Testis (tissue), 3 donors: ENCODE data around the gene EFHD1. TPM values are rescaled to one million over a fixed set of nuclear protein-coding genes. Genes with fewer than 3 reads are reported as not detected.
"Not testable (repeated sequence)": the region's sequence is repeated elsewhere in the genome, so short reads cannot be mapped to it uniquely, and the experiment has no call there.

Source experiments
- DNase-seq: peaks from one replicate; pipeline ENCODE4 v3.0.0-alpha.2; 2019
- H3K27ac ChIP-seq, 2 donors: fragments of 200-600 bp; sonication (generic); one replicate each; pipeline ENCODE4 v1.5.1; 2019
- H3K27me3 ChIP-seq: fragments of 200-600 bp; sonication (generic); one replicate; pipeline ENCODE4 v1.5.1; 2019
- H3K36me3 ChIP-seq: fragments of 200-600 bp; sonication (generic); one replicate; pipeline ENCODE4 v1.5.1; 2017; ENCODE audit warnings: low read depth; ENCODE audit errors: missing control alignments
- H3K4me1 ChIP-seq: fragments of 200-600 bp; sonication (generic); one replicate; pipeline ENCODE4 v1.5.1; 2019
- H3K4me3 ChIP-seq, 2 donors: fragments of 200-600 bp; sonication (generic); one replicate each; pipeline ENCODE4 v1.5.1; 2017 to 2019
- H3K9me3 ChIP-seq: fragments of 200-600 bp; sonication (generic); one replicate; pipeline ENCODE4 v1.5.1; 2017
- POLR2A ChIP-seq: fragments of 450-650 bp; IDR thresholded peaks from one replicate; pipeline ENCODE4 v1.6.1; 2017; ENCODE audit warnings: antibody characterized with exemption, mild to moderate bottlenecking, moderate library complexity
- WGBS, 2 donors: methylation state at CpG; one replicate each; pipeline ENCODE4 v1.1.5; 2018; 5-methylcytosine and 5-hydroxymethylcytosine counted together
- intact Hi-C: fragments of 100-400 bp; cut with DNase I; formaldehyde crosslinking; loops from one replicate; pipeline ENCODE4 v1.15.1; 2023; ENCODE audit warnings: low total_unique reads
- polyA plus RNA-seq: library from polyadenylated mRNA; stranded (reverse); fragments of 350-450 nt; fragmentation: Illumina TruSeq; extraction: RNeasy Lipid Tissue Mini Kit (QIAGEN cat#74804); gene quantifications from one replicate; pipeline ENCODE4 v1.2.3, GENCODE V29; 2014; ENCODE audit warnings: low read depth, low replicate concordance; ENCODE audit not compliant: insufficient read depth
- total RNA-seq, 2 donors: library from RNA; depleted of rRNA; stranded (reverse); fragments of >200 nt; gene quantifications; one replicate each; pipeline ENCODE4 v1.2.3, GENCODE V29; 2016
- TF ChIP-seq, protein P1 (sequence below), 3 experiments: fragments of 450-650 bp in 2 of 3; fragments of 200-600 bp in 1 of 3; sonication (generic) in 1 of 3; IDR thresholded peaks; one replicate each; pipeline ENCODE4 v1.5.1; 2016 to 2019; ENCODE audit warnings: antibody characterized with exemption in 3 of 3, mild to moderate bottlenecking in 2 of 3, moderate library complexity in 1 of 3

The EFHD1 gene
- total and polyA plus RNA-seq, 3 donors from 2014 or later: 16.5 to 51.5 (median 22.9) TPM

GRCh38 chr2:232714969-232715368 lies 81.6 kb downstream of the EFHD1 start:
- no peak for TF ChIP-seq POLR2A
- TF ChIP-seq, protein P1, sequence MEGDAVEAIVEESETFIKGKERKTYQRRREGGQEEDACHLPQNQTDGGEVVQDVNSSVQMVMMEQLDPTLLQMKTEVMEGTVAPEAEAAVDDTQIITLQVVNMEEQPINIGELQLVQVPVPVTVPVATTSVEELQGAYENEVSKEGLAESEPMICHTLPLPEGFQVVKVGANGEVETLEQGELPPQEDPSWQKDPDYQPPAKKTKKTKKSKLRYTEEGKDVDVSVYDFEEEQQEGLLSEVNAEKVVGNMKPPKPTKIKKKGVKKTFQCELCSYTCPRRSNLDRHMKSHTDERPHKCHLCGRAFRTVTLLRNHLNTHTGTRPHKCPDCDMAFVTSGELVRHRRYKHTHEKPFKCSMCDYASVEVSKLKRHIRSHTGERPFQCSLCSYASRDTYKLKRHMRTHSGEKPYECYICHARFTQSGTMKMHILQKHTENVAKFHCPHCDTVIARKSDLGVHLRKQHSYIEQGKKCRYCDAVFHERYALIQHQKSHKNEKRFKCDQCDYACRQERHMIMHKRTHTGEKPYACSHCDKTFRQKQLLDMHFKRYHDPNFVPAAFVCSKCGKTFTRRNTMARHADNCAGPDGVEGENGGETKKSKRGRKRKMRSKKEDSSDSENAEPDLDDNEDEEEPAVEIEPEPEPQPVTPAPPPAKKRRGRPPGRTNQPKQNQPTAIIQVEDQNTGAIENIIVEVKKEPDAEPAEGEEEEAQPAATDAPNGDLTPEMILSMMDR (IDR thresholded peaks at IDR 0.05): no peak
- no peak overlapping the region for H3K4me3 ChIP-seq
- 78 to 79% methylated on average over 3 of the region's 3 CpGs for WGBS, 2 donors
- no peak overlapping the region for H3K27ac ChIP-seq
- no peaks in the 10 kb centered on the region for H3K4me1 ChIP-seq
- DNase-seq: no peak
- H3K27me3 ChIP-seq: no peaks in the 10 kb centered on the region
- H3K9me3 ChIP-seq: no peaks in the 10 kb centered on the region
- intact Hi-C loops: no loop called here
- no peaks in the 10 kb centered on the region for H3K36me3 ChIP-seq

GRCh38 chr2:232720056-232720455 lies 86.7 kb downstream of the EFHD1 start:
- H3K4me1 ChIP-seq, H3K27me3 ChIP-seq, intact Hi-C loops, H3K36me3 ChIP-seq, H3K9me3 ChIP-seq, DNase-seq, H3K27ac ChIP-seq, H3K4me3 ChIP-seq: not testable (repeated sequence)

GRCh38 chr2:232721261-232721660 lies 87.9 kb downstream of the EFHD1 start:
- TF ChIP-seq, protein P1 (IDR thresholded peaks at IDR 0.05): no peak
- TF ChIP-seq POLR2A: no peak
- Histone ChIP-seq H3K4me3 (no peak overlapping the region), H3K27me3 (no peaks in the 10 kb centered on the region), H3K4me1 (no peaks in the 10 kb centered on the region), H3K36me3 (no peaks in the 10 kb centered on the region), H3K9me3 (no peaks in the 10 kb centered on the region), H3K27ac (no peak overlapping the region)
- DNase-seq: no peak
- 81 to 87% methylated on average over 2 of the region's 2 CpGs for WGBS, 2 donors
- intact Hi-C loops: no loop called here

DNA sequence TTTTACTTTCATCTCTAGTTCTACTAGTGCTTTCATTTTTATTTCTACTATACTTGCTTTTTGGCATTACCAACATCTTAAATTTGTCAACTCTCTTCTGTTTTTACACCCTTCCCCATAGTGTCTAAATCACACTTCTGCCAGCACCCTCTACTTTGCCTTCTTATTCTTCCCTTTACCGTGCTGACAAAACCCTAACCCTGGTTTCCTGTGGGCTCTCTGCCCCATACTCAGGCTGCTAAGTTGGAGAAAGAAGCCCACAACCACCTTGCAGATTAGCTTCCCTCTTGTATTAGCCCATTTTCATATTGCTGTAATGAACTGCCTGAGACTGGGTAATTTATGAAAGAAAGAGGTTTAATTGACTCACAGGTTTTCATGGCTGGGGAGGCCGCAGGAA lies 88.5 kb downstream of the EFHD1 start:
- Histone ChIP-seq H3K27ac (no peak overlapping the region), H3K27me3 (no peaks in the 10 kb centered on the region), H3K4me3 (no peak overlapping the region), H3K9me3 (no peaks in the 10 kb centered on the region), H3K36me3 (no peaks in the 10 kb centered on the region), H3K4me1 (no peaks in the 10 kb centered on the region)
- TF ChIP-seq, protein P1 (IDR thresholded peaks at IDR 0.05): no peak
- TF ChIP-seq POLR2A: no peak
- DNase-seq: no peak
- WGBS, 2 donors: 85 to 92% methylated on average over 2 of the region's 2 CpGs
- intact Hi-C loops: no loop called here

DNA sequence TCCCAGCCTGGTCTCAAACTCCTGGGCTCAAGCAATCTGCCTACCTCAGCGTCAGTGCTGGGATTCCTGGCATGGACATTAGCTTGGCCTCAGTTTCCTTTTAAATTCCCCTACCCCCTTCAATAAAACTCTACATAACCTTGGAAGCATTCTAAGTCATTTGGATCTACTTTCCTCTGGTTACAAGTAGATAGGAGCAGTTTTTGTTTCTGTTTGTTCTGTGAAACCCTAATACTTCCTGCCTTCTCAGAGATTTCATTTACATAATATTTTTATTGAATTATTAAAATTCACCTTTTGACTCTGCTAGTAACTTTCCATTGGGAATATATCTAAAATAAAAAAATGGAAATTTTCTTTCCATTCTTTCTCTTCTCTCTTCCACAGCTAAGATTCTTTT lies 89.6 kb downstream of the EFHD1 start:
- no peaks in the 10 kb centered on the region for H3K27me3 ChIP-seq
- no peaks in the 10 kb centered on the region for H3K4me1 ChIP-seq
- H3K9me3 ChIP-seq: no peaks in the 10 kb centered on the region
- 59 to 75% methylated on average over 1 of the region's 1 CpG for WGBS, 2 donors
- TF ChIP-seq POLR2A: no peak
- TF ChIP-seq, protein P1 (IDR thresholded peaks at IDR 0.05): no peak
- no peak overlapping the region for H3K4me3 ChIP-seq
- H3K36me3 ChIP-seq: no peaks in the 10 kb centered on the region
- no peak for DNase-seq
- no peak overlapping the region for H3K27ac ChIP-seq
- intact Hi-C loops: no loop called here
